ENCODE results near the gene NRXN3. TPM values are rescaled to one million over a fixed set of nuclear protein-coding genes. Genes with fewer than 3 reads are reported as not detected.

NRXN3 gene
- polyA plus RNA-seq, 1 of the 3 experiments (the other 2 are of a cell fraction), result 1.6 TPM

DNA sequence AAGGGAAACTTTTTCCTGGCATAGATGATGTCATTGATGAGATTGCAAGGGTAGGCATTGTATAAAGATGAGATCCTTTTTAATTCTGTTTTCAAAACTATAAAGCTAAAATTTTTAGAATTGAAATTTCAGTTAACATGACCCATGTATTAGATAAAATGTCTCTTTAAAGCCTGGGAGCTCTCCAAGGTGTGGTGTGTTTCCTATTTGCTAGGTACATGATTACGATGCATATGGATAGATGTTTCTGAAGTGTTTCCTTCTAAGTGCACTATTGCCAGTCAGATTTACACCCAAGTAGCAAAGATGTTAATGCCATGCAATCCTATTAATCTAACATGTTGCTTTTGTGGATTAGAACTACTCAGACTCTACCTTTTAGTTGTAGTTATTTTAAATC, 1206.4 kb downstream of the NRXN3 start:
- DNase-seq, result no peak
- H2AFZ ChIP-seq (ENCODE audit: low read depth), result no peak overlapping the region
- no peaks in the 10 kb centered on the region for H3K9me3 ChIP-seq
- H3K79me2 ChIP-seq (ENCODE audit: insufficient read depth), result no peaks in the 10 kb centered on the region
- CTCF ChIA-PET, result no interaction called here
- H3K4me3 ChIP-seq (ENCODE audit: low read depth in 2 of 2, low read length in 1 of 2), result no peak overlapping the region
- H3K4me1 ChIP-seq (ENCODE audit: control insufficient read depth in 1 of 2, insufficient read depth in 2 of 2, low read depth in 1 of 2, low read length in 1 of 2), result no peaks in the 10 kb centered on the region; a peak in 1 of 4 replicates
- no peaks in the 10 kb centered on the region for H4K20me1 ChIP-seq (ENCODE audit: insufficient read depth)
- H3K36me3 ChIP-seq (replicated peaks in 1 of 2; ENCODE audit: control insufficient read depth in 1 of 2, insufficient read depth in 2 of 2, low read length in 1 of 2), result no peaks in the 10 kb centered on the region
- TF ChIP-seq, protein P1, sequence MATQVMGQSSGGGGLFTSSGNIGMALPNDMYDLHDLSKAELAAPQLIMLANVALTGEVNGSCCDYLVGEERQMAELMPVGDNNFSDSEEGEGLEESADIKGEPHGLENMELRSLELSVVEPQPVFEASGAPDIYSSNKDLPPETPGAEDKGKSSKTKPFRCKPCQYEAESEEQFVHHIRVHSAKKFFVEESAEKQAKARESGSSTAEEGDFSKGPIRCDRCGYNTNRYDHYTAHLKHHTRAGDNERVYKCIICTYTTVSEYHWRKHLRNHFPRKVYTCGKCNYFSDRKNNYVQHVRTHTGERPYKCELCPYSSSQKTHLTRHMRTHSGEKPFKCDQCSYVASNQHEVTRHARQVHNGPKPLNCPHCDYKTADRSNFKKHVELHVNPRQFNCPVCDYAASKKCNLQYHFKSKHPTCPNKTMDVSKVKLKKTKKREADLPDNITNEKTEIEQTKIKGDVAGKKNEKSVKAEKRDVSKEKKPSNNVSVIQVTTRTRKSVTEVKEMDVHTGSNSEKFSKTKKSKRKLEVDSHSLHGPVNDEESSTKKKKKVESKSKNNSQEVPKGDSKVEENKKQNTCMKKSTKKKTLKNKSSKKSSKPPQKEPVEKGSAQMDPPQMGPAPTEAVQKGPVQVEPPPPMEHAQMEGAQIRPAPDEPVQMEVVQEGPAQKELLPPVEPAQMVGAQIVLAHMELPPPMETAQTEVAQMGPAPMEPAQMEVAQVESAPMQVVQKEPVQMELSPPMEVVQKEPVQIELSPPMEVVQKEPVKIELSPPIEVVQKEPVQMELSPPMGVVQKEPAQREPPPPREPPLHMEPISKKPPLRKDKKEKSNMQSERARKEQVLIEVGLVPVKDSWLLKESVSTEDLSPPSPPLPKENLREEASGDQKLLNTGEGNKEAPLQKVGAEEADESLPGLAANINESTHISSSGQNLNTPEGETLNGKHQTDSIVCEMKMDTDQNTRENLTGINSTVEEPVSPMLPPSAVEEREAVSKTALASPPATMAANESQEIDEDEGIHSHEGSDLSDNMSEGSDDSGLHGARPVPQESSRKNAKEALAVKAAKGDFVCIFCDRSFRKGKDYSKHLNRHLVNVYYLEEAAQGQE (IDR thresholded peaks at IDR 0.05; ENCODE audit: low read depth, low read length), result peak; percentile 81
- TF ChIP-seq EZH2phosphoT487 (IDR thresholded peaks at IDR 0.05; ENCODE audit: borderline replicate concordance, low read depth), result no peak
- POLR2A ChIA-PET, result no interaction called here
- no peaks in the 10 kb centered on the region for H3F3A ChIP-seq (replicated peaks; ENCODE audit: insufficient read depth)
- H3K27me3 ChIP-seq (ENCODE audit: insufficient read depth), result no peaks in the 10 kb centered on the region
- no peaks in the 10 kb centered on the region for H3K9me2 ChIP-seq
- H3K4me2 ChIP-seq, result no peak overlapping the region
- no peak overlapping the region for H3K27ac ChIP-seq (ENCODE audit: low read depth in 2 of 2, low read length in 1 of 2)
- 45% methylated on average over 1 of the region's 1 CpG for WGBS (ENCODE audit: low lambda C conversion rate)
- H3K9ac ChIP-seq, result no peak overlapping the region

DNA sequence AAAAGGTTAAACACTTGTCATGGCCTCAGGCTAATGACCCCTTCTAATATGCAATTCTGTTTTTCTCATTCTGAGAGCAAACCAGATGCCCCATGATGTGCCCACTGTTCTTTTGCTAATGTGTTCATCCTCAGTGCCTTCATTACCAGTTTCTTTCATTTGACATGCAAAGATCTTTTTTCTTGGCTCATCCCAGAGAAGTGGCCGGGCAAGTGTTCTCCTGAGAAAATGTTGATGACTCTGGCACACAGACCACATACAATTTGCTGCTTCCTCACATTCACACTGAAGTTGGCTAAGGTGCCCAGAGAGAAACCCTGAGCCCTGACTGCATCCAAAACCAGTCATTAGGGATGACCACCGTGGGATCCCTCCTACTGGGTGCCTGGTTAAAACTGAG, 1207.8 kb downstream of the NRXN3 start:
- Histone ChIP-seq H3K27me3 (ENCODE audit: insufficient read depth) (no peaks in the 10 kb centered on the region), H3K4me2 (no peak overlapping the region), H4K20me1 (ENCODE audit: insufficient read depth) (no peaks in the 10 kb centered on the region), H3F3A (replicated peaks; ENCODE audit: insufficient read depth) (no peaks in the 10 kb centered on the region), H3K4me1 (ENCODE audit: control insufficient read depth in 1 of 2, insufficient read depth in 2 of 2, low read depth in 1 of 2, low read length in 1 of 2) (no peaks in the 10 kb centered on the region), H3K79me2 (ENCODE audit: insufficient read depth) (no peaks in the 10 kb centered on the region), H3K36me3 (replicated peaks in 1 of 2; ENCODE audit: control insufficient read depth in 1 of 2, insufficient read depth in 2 of 2, low read length in 1 of 2) (no peaks in the 10 kb centered on the region), H3K4me3 (ENCODE audit: low read depth in 2 of 2, low read length in 1 of 2) (no peak overlapping the region), H2AFZ (ENCODE audit: low read depth) (no peak overlapping the region), H3K9me2 (no peaks in the 10 kb centered on the region), H3K9ac (no peak overlapping the region), H3K27ac (ENCODE audit: low read depth in 2 of 2, low read length in 1 of 2) (no peak overlapping the region), H3K9me3 (no peaks in the 10 kb centered on the region)
- ChIA-PET CTCF (no interaction called here), POLR2A (no interaction called here)
- DNase-seq, result no peak
- 41% methylated on average over 2 of the region's 2 CpGs for WGBS (ENCODE audit: low lambda C conversion rate)
- no peak for TF ChIP-seq GABPA (IDR thresholded peaks at IDR 0.05; ENCODE audit: low read depth)
- no peak for TF ChIP-seq TEAD4 (IDR thresholded peaks at IDR 0.05; ENCODE audit: borderline replicate concordance, insufficient read depth)
- no peak for TF ChIP-seq MXI1 (IDR thresholded peaks at IDR 0.05; ENCODE audit: low read depth, low read length)
- TF ChIP-seq SIN3A (IDR thresholded peaks at IDR 0.05; ENCODE audit: borderline replicate concordance, low read depth, low read length), result no peak
- no peak for TF ChIP-seq CHD2 (IDR thresholded peaks at IDR 0.05; ENCODE audit: low read length, partially characterized antibody)
- no peak for TF ChIP-seq RFX5 (IDR thresholded peaks at IDR 0.05; ENCODE audit: low read length)
- TF ChIP-seq TAF1 (IDR thresholded peaks at IDR 0.05; ENCODE audit: borderline replicate concordance, low read depth, low read length), result no peak
- TF ChIP-seq, protein P2, sequence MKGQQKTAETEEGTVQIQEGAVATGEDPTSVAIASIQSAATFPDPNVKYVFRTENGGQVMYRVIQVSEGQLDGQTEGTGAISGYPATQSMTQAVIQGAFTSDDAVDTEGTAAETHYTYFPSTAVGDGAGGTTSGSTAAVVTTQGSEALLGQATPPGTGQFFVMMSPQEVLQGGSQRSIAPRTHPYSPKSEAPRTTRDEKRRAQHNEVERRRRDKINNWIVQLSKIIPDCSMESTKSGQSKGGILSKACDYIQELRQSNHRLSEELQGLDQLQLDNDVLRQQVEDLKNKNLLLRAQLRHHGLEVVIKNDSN (IDR thresholded peaks at IDR 0.05; ENCODE audit: borderline replicate concordance, low read depth), result no peak
- TF ChIP-seq, protein P3, sequence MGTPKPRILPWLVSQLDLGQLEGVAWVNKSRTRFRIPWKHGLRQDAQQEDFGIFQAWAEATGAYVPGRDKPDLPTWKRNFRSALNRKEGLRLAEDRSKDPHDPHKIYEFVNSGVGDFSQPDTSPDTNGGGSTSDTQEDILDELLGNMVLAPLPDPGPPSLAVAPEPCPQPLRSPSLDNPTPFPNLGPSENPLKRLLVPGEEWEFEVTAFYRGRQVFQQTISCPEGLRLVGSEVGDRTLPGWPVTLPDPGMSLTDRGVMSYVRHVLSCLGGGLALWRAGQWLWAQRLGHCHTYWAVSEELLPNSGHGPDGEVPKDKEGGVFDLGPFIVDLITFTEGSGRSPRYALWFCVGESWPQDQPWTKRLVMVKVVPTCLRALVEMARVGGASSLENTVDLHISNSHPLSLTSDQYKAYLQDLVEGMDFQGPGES (IDR thresholded peaks at IDR 0.05; ENCODE audit: low read depth, low read length), result no peak
- TF ChIP-seq, protein P4, sequence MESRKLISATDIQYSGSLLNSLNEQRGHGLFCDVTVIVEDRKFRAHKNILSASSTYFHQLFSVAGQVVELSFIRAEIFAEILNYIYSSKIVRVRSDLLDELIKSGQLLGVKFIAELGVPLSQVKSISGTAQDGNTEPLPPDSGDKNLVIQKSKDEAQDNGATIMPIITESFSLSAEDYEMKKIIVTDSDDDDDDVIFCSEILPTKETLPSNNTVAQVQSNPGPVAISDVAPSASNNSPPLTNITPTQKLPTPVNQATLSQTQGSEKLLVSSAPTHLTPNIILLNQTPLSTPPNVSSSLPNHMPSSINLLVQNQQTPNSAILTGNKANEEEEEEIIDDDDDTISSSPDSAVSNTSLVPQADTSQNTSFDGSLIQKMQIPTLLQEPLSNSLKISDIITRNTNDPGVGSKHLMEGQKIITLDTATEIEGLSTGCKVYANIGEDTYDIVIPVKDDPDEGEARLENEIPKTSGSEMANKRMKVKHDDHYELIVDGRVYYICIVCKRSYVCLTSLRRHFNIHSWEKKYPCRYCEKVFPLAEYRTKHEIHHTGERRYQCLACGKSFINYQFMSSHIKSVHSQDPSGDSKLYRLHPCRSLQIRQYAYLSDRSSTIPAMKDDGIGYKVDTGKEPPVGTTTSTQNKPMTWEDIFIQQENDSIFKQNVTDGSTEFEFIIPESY (IDR thresholded peaks at IDR 0.05; ENCODE audit: borderline replicate concordance, low read depth), result no peak
- TF ChIP-seq, protein P5, sequence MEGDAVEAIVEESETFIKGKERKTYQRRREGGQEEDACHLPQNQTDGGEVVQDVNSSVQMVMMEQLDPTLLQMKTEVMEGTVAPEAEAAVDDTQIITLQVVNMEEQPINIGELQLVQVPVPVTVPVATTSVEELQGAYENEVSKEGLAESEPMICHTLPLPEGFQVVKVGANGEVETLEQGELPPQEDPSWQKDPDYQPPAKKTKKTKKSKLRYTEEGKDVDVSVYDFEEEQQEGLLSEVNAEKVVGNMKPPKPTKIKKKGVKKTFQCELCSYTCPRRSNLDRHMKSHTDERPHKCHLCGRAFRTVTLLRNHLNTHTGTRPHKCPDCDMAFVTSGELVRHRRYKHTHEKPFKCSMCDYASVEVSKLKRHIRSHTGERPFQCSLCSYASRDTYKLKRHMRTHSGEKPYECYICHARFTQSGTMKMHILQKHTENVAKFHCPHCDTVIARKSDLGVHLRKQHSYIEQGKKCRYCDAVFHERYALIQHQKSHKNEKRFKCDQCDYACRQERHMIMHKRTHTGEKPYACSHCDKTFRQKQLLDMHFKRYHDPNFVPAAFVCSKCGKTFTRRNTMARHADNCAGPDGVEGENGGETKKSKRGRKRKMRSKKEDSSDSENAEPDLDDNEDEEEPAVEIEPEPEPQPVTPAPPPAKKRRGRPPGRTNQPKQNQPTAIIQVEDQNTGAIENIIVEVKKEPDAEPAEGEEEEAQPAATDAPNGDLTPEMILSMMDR (IDR thresholded peaks at IDR 0.05), result no peak
- TF ChIP-seq FOXM1 (IDR thresholded peaks at IDR 0.05; ENCODE audit: low read depth), result no peak
- TF ChIP-seq, protein P6, sequence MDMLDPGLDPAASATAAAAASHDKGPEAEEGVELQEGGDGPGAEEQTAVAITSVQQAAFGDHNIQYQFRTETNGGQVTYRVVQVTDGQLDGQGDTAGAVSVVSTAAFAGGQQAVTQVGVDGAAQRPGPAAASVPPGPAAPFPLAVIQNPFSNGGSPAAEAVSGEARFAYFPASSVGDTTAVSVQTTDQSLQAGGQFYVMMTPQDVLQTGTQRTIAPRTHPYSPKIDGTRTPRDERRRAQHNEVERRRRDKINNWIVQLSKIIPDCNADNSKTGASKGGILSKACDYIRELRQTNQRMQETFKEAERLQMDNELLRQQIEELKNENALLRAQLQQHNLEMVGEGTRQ (IDR thresholded peaks at IDR 0.05; ENCODE audit: borderline replicate concordance, low read depth, low read length), result no peak
- no peak for TF ChIP-seq TCF12 (IDR thresholded peaks at IDR 0.05)
- TF ChIP-seq FOXJ3 (CRISPR knock-in tag; IDR thresholded peaks at IDR 0.05), result no peak

Measured in SK-N-SH (cell line).